ENCODE measurements around the gene IFT122.

Gene IFT122

DNA sequence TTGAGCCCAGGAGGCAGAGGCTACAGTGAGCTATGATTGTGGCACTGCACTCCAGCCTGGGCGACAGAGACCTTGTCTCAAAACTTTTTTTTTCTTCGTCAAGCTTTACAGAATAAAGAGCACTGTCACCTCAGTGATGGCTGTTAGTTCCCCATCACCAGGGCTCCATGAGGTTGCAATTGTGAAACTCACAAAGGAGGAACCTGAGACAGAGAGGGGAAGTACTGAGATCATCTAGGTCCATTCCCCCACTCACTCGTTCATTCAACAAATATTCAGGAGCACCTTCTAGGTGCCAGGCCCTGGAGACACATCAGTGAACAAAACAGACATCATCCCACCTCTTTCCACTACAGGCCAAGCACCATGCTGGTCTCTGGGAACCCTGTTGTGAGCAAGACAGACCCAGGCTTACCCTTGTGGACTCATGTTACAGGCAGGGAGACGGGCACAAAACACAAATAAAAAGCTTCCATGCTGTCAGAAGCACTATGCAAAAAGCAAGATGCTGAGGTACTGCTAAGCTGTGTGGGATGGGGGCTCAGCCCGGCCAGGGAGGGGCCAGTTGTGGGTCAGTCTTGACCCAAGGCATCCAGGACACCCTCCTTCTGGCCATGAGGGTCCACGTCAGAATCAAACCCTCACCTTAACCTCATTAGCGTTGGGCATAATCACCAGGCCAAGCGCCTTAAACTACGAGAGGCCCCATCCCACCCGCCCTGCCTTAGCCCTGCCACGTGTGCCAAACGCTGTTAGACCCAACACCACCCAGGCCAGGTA lies 86.3 kb downstream of the IFT122 start:
- no peak for TF ChIP-seq BHLHE40 (IDR thresholded peaks at IDR 0.05; ENCODE audit: borderline replicate concordance)
- TF ChIP-seq TARDBP (IDR thresholded peaks at IDR 0.05): no peak
- no peak for TF ChIP-seq FOXK2 (IDR thresholded peaks at IDR 0.05)
- TF ChIP-seq LEF1 (IDR thresholded peaks at IDR 0.05; ENCODE audit: borderline replicate concordance): no peak
- TF ChIP-seq ELF4 (IDR thresholded peaks at IDR 0.05): no peak
- CTCF ChIA-PET: no interaction called here
- no peak for DNase-seq (ENCODE audit: extremely low spot score)
- POLR2A ChIA-PET: interaction anchor here (0.8 to 1.5 kb wide), 2 partner anchors 9 to 15 kb away, joined by 3 read pairs; no protein-coding TSS in a partner anchor

DNA sequence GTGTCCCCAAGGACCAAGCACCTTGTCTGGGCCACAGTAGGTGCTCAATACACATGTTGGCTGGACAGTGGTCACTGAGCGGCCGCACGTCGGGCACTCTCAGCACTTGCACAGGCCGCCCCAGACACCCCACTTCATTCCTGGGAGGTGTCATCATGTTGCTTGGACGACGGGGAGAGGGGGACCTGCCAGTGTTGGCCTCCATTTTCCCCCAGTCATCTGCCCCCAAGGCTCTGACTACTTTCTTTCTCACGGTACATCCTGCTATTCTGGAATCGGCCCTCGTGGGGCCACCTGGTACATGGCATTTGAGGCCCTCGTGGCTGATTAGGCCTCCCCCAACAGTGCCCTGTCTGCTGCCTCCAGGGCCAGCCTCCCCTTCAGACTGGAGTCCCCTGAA lies 87.2 kb downstream of the IFT122 start:
- no peak for DNase-seq (ENCODE audit: extremely low spot score)
- ChIA-PET CTCF (no interaction called here), POLR2A (interaction anchor here (0.8 kb wide), 1 partner anchor 16 kb away, joined by 3 read pairs; no protein-coding TSS in a partner anchor)
- TF ChIP-seq BHLHE40 (IDR thresholded peaks at IDR 0.05; ENCODE audit: borderline replicate concordance): no peak
- no peak for TF ChIP-seq ZNF384 (IDR thresholded peaks at IDR 0.05)
- TF ChIP-seq NFRKB (IDR thresholded peaks at IDR 0.05): no peak
- TF ChIP-seq SUZ12 (IDR thresholded peaks at IDR 0.05): no peak
- TF ChIP-seq ARNT (IDR thresholded peaks at IDR 0.05): no peak
- no peak for TF ChIP-seq L3MBTL2 (conservative IDR thresholded peaks at IDR 0.05)
- TF ChIP-seq SP1 (IDR thresholded peaks at IDR 0.05): no peak
- no peak for TF ChIP-seq FOXM1 (IDR thresholded peaks at IDR 0.05; ENCODE audit: borderline replicate concordance)
- no peak for TF ChIP-seq FOXA1 (IDR thresholded peaks at IDR 0.05)
- TF ChIP-seq, protein P1, sequence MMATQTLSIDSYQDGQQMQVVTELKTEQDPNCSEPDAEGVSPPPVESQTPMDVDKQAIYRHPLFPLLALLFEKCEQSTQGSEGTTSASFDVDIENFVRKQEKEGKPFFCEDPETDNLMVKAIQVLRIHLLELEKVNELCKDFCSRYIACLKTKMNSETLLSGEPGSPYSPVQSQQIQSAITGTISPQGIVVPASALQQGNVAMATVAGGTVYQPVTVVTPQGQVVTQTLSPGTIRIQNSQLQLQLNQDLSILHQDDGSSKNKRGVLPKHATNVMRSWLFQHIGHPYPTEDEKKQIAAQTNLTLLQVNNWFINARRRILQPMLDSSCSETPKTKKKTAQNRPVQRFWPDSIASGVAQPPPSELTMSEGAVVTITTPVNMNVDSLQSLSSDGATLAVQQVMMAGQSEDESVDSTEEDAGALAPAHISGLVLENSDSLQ (IDR thresholded peaks at IDR 0.05): no peak
- no peak for TF ChIP-seq ELF4 (IDR thresholded peaks at IDR 0.05)
- no peak for TF ChIP-seq HDGF (IDR thresholded peaks at IDR 0.05; ENCODE audit: borderline replicate concordance)
- TF ChIP-seq CTBP1 (IDR thresholded peaks at IDR 0.05; ENCODE audit: borderline replicate concordance): no peak
- no peak for TF ChIP-seq TARDBP (IDR thresholded peaks at IDR 0.05)
- TF ChIP-seq FOXK2 (IDR thresholded peaks at IDR 0.05): no peak
- no peak for TF ChIP-seq LEF1 (IDR thresholded peaks at IDR 0.05; ENCODE audit: borderline replicate concordance)

DNA sequence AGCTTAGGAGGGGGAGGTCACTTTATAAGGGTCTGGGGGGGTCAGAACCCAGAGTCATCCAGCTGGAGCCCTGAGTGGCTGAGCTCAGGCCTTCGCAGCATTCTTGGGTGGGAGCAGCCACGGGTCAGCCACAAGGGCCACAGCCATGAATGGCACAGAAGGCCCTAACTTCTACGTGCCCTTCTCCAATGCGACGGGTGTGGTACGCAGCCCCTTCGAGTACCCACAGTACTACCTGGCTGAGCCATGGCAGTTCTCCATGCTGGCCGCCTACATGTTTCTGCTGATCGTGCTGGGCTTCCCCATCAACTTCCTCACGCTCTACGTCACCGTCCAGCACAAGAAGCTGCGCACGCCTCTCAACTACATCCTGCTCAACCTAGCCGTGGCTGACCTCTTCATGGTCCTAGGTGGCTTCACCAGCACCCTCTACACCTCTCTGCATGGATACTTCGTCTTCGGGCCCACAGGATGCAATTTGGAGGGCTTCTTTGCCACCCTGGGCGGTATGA lies 88.6 kb downstream of the IFT122 start, which contains the start of gene RHO:
Gene RHO, plus strand, starts transcription at position 51 of the 512 bp plus-strand sequence. Its CDS starts 95 bp downstream, at position 146.
- DNase-seq (ENCODE audit: extremely low spot score): no peak
- no peak for TF ChIP-seq ELF4 (IDR thresholded peaks at IDR 0.05)
- TF ChIP-seq HDGF (IDR thresholded peaks at IDR 0.05; ENCODE audit: borderline replicate concordance): no peak
- TF ChIP-seq NFRKB (IDR thresholded peaks at IDR 0.05): no peak
- TF ChIP-seq LEF1 (IDR thresholded peaks at IDR 0.05; ENCODE audit: borderline replicate concordance): no peak
- no peak for TF ChIP-seq BHLHE40 (IDR thresholded peaks at IDR 0.05; ENCODE audit: borderline replicate concordance)
- no peak for TF ChIP-seq FOXA1 (IDR thresholded peaks at IDR 0.05)
- POLR2A ChIA-PET: interaction anchor here (1.6 kb wide), 1 partner anchor 10 kb away, joined by 4 read pairs; no protein-coding TSS in a partner anchor
- CTCF ChIA-PET: no interaction called here

DNA sequence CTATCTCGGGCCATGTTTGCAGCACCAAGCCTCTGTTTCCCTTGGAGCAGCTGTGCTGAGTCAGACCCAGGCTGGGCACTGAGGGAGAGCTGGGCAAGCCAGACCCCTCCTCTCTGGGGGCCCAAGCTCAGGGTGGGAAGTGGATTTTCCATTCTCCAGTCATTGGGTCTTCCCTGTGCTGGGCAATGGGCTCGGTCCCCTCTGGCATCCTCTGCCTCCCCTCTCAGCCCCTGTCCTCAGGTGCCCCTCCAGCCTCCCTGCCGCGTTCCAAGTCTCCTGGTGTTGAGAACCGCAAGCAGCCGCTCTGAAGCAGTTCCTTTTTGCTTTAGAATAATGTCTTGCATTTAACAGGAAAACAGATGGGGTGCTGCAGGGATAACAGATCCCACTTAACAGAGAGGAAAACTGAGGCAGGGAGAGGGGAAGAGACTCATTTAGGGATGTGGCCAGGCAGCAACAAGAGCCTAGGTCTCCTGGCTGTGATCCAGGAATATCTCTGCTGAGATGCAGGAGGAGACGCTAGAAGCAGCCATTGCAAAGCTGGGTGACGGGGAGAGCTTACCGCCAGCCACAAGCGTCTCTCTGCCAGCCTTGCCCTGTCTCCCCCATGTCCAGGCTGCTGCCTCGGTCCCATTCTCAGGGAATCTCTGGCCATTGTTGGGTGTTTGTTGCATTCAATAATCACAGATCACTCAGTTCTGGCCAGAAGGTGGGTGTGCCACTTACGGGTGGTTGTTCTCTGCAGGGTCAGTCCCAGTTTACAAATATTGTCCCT lies 89.6 kb downstream of the IFT122 start:
- CTCF ChIA-PET: no interaction called here

DNA sequence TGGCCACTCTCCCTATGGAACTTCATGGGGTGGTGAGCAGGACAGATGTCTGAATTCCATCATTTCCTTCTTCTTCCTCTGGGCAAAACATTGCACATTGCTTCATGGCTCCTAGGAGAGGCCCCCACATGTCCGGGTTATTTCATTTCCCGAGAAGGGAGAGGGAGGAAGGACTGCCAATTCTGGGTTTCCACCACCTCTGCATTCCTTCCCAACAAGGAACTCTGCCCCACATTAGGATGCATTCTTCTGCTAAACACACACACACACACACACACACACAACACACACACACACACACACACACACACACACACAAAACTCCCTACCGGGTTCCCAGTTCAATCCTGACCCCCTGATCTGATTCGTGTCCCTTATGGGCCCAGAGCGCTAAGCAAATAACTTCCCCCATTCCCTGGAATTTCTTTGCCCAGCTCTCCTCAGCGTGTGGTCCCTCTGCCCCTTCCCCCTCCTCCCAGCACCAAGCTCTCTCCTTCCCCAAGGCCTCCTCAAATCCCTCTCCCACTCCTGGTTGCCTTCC lies 90.3 kb downstream of the IFT122 start:
- DNase-seq (ENCODE audit: extremely low spot score): no peak
- CTCF ChIA-PET: no interaction called here
- TF ChIP-seq TARDBP (IDR thresholded peaks at IDR 0.05) (no peak), CTBP1 (IDR thresholded peaks at IDR 0.05; ENCODE audit: borderline replicate concordance) (no peak), SUZ12 (IDR thresholded peaks at IDR 0.05) (no peak), ARNT (IDR thresholded peaks at IDR 0.05) (no peak), ZNF384 (IDR thresholded peaks at IDR 0.05) (no peak), LEF1 (IDR thresholded peaks at IDR 0.05; ENCODE audit: borderline replicate concordance) (no peak), L3MBTL2 (conservative IDR thresholded peaks at IDR 0.05) (no peak), FOXM1 (IDR thresholded peaks at IDR 0.05; ENCODE audit: borderline replicate concordance) (no peak), FOXK2 (IDR thresholded peaks at IDR 0.05) (no peak), SP1 (IDR thresholded peaks at IDR 0.05) (no peak), NFRKB (IDR thresholded peaks at IDR 0.05) (no peak), ELF4 (IDR thresholded peaks at IDR 0.05) (no peak), HDGF (IDR thresholded peaks at IDR 0.05; ENCODE audit: borderline replicate concordance) (no peak), BHLHE40 (IDR thresholded peaks at IDR 0.05; ENCODE audit: borderline replicate concordance) (no peak), FOXA1 (IDR thresholded peaks at IDR 0.05) (no peak)
- TF ChIP-seq, protein P1 (IDR thresholded peaks at IDR 0.05): no peak
- POLR2A ChIA-PET: interaction anchor here (1.6 kb wide), 1 partner anchor 9 kb away, joined by 4 read pairs; no protein-coding TSS in a partner anchor

More for the DNA sequence above, 89.6 kb downstream of the IFT122 start:
- POLR2A ChIA-PET: interaction anchor here (1.6 kb wide), 1 partner anchor 9 kb away, joined by 4 read pairs; no protein-coding TSS in a partner anchor
- no peak for TF ChIP-seq L3MBTL2 (conservative IDR thresholded peaks at IDR 0.05)
- no peak for TF ChIP-seq ZNF384 (IDR thresholded peaks at IDR 0.05)
- TF ChIP-seq HDGF (IDR thresholded peaks at IDR 0.05; ENCODE audit: borderline replicate concordance): no peak
- TF ChIP-seq TARDBP (IDR thresholded peaks at IDR 0.05): no peak
- TF ChIP-seq, protein P1 (IDR thresholded peaks at IDR 0.05): no peak
- no peak for TF ChIP-seq ELF4 (IDR thresholded peaks at IDR 0.05)
- no peak for TF ChIP-seq ARNT (IDR thresholded peaks at IDR 0.05)
- no peak for TF ChIP-seq NFRKB (IDR thresholded peaks at IDR 0.05)
- TF ChIP-seq FOXA1 (IDR thresholded peaks at IDR 0.05): no peak
- TF ChIP-seq BHLHE40 (IDR thresholded peaks at IDR 0.05; ENCODE audit: borderline replicate concordance): no peak
- no peak for TF ChIP-seq SP1 (IDR thresholded peaks at IDR 0.05)
- no peak for TF ChIP-seq LEF1 (IDR thresholded peaks at IDR 0.05; ENCODE audit: borderline replicate concordance)
- no peak for TF ChIP-seq SUZ12 (IDR thresholded peaks at IDR 0.05)
- no peak for TF ChIP-seq FOXM1 (IDR thresholded peaks at IDR 0.05; ENCODE audit: borderline replicate concordance)
- no peak for TF ChIP-seq FOXK2 (IDR thresholded peaks at IDR 0.05)
- TF ChIP-seq CTBP1 (IDR thresholded peaks at IDR 0.05; ENCODE audit: borderline replicate concordance): no peak
- no peak for DNase-seq (ENCODE audit: extremely low spot score)

Measured in HEK293T (cell line).